ENCODE results near the gene CARNS1. TPM values are rescaled to one million over a fixed set of nuclear protein-coding genes. Genes with fewer than 3 reads are reported as not detected.

Gene CARNS1
- polyA plus RNA-seq, 1 donor from 2014 or later = not detected

- Histone ChIP-seq H3K9me3 (ENCODE audit: low read length) (no peaks in the 10 kb centered on the region), H3K27me3 (ENCODE audit: insufficient read depth, low read depth, low read length) (no peaks in the 10 kb centered on the region), H3K4me2 (ENCODE audit: low read length) (no peak overlapping the region), H3K9me2 (ENCODE audit: insufficient read depth, low read length) (no peaks in the 10 kb centered on the region), H3F3A (ENCODE audit: insufficient read depth, low read length, poor library complexity, severe bottlenecking) (no peaks in the 10 kb centered on the region), H3K79me2 (replicated peaks; ENCODE audit: insufficient read depth, low read length) (no peaks in the 10 kb centered on the region), H3K27ac (ENCODE audit: low read length) (no peak overlapping the region), H4K20me1 (ENCODE audit: insufficient read depth) (no peaks in the 10 kb centered on the region), H3K4me3 (ENCODE audit: low read length) (no peak overlapping the region), H3K9ac (ENCODE audit: low read length) (no peak overlapping the region), H2AFZ (ENCODE audit: low read depth, low read length) (no peak overlapping the region), H3K36me3 (ENCODE audit: insufficient read depth, low read length) (no peaks in the 10 kb centered on the region)
- TF ChIP-seq, protein P1, sequence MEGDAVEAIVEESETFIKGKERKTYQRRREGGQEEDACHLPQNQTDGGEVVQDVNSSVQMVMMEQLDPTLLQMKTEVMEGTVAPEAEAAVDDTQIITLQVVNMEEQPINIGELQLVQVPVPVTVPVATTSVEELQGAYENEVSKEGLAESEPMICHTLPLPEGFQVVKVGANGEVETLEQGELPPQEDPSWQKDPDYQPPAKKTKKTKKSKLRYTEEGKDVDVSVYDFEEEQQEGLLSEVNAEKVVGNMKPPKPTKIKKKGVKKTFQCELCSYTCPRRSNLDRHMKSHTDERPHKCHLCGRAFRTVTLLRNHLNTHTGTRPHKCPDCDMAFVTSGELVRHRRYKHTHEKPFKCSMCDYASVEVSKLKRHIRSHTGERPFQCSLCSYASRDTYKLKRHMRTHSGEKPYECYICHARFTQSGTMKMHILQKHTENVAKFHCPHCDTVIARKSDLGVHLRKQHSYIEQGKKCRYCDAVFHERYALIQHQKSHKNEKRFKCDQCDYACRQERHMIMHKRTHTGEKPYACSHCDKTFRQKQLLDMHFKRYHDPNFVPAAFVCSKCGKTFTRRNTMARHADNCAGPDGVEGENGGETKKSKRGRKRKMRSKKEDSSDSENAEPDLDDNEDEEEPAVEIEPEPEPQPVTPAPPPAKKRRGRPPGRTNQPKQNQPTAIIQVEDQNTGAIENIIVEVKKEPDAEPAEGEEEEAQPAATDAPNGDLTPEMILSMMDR (IDR thresholded peaks at IDR 0.05; ENCODE audit: poor library complexity, severe bottlenecking) = no peak
- TF ChIP-seq RAD21 (conservative IDR thresholded peaks at IDR 0.05) (no peak), EP300 (conservative IDR thresholded peaks at IDR 0.05; ENCODE audit: poor library complexity, severe bottlenecking) (no peak), REST (IDR thresholded peaks at IDR 0.05; ENCODE audit: borderline replicate concordance) (no peak), SMC3 (conservative IDR thresholded peaks at IDR 0.05; ENCODE audit: poor library complexity) (no peak), POLR2AphosphoS5 (IDR thresholded peaks at IDR 0.05) (no peak)
These were observed 21.1 kb downstream of the CARNS1 start for GRCh38 chr11:67436459-67437081.

GRCh38 chr11:67437082-67437808, 21.8 kb downstream of the CARNS1 start, which contains the start of gene PTPRCAP:
Gene PTPRCAP, minus strand, starts transcription at chr11:67437682. Its CDS starts 63 bp downstream, at chr11:67437619.
- Histone ChIP-seq H2AFZ (ENCODE audit: low read depth, low read length) (no peak within 1 kb of the TSS), H3K9me3 (ENCODE audit: low read length) (no peaks in the 10 kb centered on the region), H3K4me3 (ENCODE audit: low read length) (no peak within 1 kb of the TSS), H3F3A (ENCODE audit: insufficient read depth, low read length, poor library complexity, severe bottlenecking) (no peaks in the 10 kb centered on the region), H4K20me1 (ENCODE audit: insufficient read depth) (no peaks in the 10 kb centered on the region), H3K36me3 (ENCODE audit: insufficient read depth, low read length) (no peaks in the 10 kb centered on the region), H3K9ac (ENCODE audit: low read length) (no peak within 1 kb of the TSS), H3K79me2 (replicated peaks; ENCODE audit: insufficient read depth, low read length) (no peaks in the 10 kb centered on the region), H3K27ac (ENCODE audit: low read length) (no peak within 1 kb of the TSS), H3K9me2 (ENCODE audit: insufficient read depth, low read length) (no peaks in the 10 kb centered on the region), H3K4me2 (ENCODE audit: low read length) (no peak within 1 kb of the TSS), H3K27me3 (ENCODE audit: insufficient read depth, low read depth, low read length) (no peaks in the 10 kb centered on the region)
- TF ChIP-seq EZH2 (IDR thresholded peaks at IDR 0.05; ENCODE audit: borderline replicate concordance, insufficient read depth, low read length, poor library complexity, severe bottlenecking) = no peak
- TF ChIP-seq REST (IDR thresholded peaks at IDR 0.05; ENCODE audit: borderline replicate concordance) = no peak
- no peak for TF ChIP-seq POLR2AphosphoS5 (IDR thresholded peaks at IDR 0.05)
- TF ChIP-seq RAD21 (conservative IDR thresholded peaks at IDR 0.05) = no peak
- TF ChIP-seq, protein P1 (IDR thresholded peaks at IDR 0.05; ENCODE audit: poor library complexity, severe bottlenecking) = no peak
- no peak for TF ChIP-seq SMC3 (conservative IDR thresholded peaks at IDR 0.05; ENCODE audit: poor library complexity)
- no peak for TF ChIP-seq TAF1 (IDR thresholded peaks at IDR 0.05; ENCODE audit: low read depth)

Measured in neural cell (in vitro differentiated cells).